Activated T-cell treated with anti-CD3 and anti-CD28 coated beads for 1 hour (primary cell): ENCODE results near the gene ACSL1.

ENCODE experiments used
- DNase-seq: peaks from one replicate; pipeline ENCODE4 v3.0.0-alpha.2; 2020; ENCODE audit warnings: low read depth

ACSL1 gene

GRCh38 chr4:184715526-184715925, 110.2 kb downstream of the ACSL1 start:
- DNase-seq, result no peak

- no peak for DNase-seq
These were observed 111.9 kb downstream of the ACSL1 start for GRCh38 chr4:184713887-184714286.

GRCh38 chr4:184712322-184712721, 113.4 kb downstream of the ACSL1 start:
- no peak for DNase-seq

- DNase-seq, result no peak
These were observed 119.3 kb downstream of the ACSL1 start for GRCh38 chr4:184706453-184706852.

GRCh38 chr4:184705692-184706091, 120.1 kb downstream of the ACSL1 start:
- DNase-seq, result no peak
